Renal pelvis (tissue), 4 donors: Measurements from ENCODE around the gene SH2D3C. TPM values are rescaled to one million over a fixed set of nuclear protein-coding genes. Genes with fewer than 3 reads are reported as not detected.

ENCODE experiments used
- DNase-seq: peaks from one replicate; pipeline ENCODE4 v3.0.0-alpha.2; 2013
- polyA plus RNA-seq, 3 donors: library from polyadenylated mRNA; unstranded; fragments of 120-200 nt; gene quantifications; one replicate each; pipeline ENCODE4 v1.2.1, GENCODE V29; 2013; ENCODE audit not compliant: insufficient read length in 3 of 3

Gene SH2D3C
- polyA plus RNA-seq, 3 donors: 13.4 to 20.4 (median 19.7) TPM

GRCh38 chr9:127703289-127703946, 75.0 kb downstream of the SH2D3C start:
- no peak for DNase-seq

- DNase-seq: no peak
These were observed 77.7 kb downstream of the SH2D3C start for GRCh38 chr9:127700594-127701255.

DNA sequence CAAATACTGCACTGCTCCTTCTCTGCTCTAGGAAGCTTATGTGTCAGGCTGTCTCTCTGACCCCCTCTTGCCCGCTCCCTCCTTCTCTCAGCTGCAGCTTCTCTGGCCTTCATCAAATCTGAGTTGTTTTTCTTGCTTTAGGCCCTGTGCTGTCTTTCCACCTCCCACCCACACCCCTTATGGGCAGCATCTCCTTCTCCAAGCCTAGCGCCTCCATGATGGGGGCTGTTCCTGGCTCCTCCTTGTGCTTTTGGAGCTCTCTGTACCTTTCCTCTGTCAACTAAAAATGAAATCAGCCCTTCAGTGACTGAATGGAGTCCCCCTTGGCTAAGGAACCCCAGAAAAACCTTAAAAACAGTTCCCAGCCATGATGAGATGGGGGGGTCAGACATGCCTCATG, 78.3 kb downstream of the SH2D3C start:
- DNase-seq: no peak

GRCh38 chr9:127698985-127699670, 79.3 kb downstream of the SH2D3C start:
- DNase-seq: peak; percentile 94

GRCh38 chr9:127698386-127698785, 80.1 kb downstream of the SH2D3C start:
- no peak for DNase-seq

DNA sequence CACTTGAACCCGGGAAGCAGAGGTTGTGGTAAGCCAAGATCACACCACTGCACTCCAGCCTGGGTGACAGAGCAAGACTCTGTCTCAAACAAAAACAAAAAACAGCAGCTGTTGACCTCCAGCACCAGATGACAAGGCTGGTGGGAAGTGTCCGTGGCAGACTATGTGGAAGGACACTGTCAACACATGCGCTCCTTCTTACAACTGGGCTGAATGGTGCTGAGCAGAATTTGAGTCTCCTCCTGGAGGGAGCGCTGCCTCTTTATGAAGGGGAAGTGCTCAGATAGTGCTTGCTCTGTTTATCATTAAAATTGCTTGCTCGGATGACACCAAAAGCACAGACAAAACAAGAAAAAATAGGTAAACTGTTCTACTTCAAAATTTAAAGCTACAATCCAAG, 80.9 kb downstream of the SH2D3C start:
- no peak for DNase-seq

DNA sequence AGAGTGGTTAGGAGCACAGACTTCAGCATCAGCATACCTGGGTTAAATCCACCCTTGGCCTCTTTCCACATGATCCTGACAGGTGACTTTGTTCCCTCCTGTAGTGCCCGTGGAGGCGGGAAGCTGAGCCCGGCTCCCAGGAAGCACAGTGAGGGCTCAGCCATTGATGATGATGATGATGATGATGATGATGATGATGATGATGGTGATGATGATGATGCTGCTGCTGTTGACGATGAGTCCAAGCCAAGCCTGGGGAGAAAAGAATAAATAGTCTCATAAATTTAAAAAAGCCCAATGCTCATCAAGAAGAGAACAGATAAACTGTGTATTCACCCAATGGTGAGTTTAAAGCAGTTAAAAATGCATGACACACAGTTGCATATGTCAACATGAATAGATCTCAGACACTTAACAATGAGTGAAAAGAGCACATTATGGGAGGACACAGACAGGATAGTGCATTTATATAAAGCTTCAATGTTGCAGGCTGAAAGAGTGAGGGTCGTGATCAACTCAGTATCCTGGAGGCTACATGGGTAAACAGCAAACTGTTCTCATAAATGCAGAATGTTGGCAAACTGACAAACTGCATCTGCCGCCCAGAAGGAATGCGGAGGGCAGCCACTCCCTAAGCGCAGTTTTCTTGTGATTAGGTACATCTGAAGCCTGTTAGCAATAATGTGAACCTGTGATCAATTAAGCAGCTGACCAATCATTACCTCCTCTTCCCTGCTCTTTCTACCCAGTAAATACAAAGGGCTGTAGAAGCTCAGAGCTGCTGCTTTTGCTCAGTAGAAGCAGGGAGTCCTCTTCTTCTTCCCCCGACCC, 83.4 kb downstream of the SH2D3C start:
- DNase-seq: no peak

DNA sequence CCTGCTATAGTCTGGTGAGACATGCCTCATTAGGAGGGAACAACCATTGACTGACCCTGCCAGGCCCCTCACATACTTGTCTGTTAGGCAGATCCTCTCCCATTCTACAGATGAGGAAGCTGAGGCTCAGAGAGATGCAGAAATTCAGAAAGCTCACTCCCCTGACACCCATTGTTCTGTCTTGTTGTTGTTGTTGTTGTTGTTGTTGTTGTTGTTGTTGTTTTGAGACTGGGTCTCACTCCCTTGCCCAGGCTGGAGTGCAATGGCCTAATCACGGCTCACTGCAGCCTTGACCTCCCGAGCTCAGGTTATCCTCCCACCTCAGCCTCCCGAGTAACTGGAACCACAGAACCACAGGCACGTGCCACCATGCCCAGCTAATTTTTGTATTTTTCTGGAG, 84.8 kb downstream of the SH2D3C start:
- no peak for DNase-seq

DNA sequence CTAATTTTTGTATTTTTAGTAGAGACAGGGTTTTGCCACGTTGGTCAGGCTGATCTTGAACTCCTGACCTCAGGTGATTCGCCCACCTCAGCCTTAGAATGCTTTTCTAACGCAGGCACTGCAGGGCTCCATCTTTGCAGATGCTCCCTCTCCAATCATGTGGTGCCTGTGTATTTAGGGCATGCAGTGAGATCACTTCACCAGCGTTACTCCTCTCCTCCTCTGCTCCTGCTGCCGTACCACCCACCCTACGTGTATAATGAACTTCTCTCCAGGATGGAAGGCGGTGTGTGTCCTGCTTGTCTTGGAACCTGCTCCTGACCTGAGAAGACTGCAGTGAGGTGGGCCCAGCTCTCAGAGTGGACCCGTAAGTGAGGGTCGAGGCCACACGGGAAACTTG, 85.3 kb downstream of the SH2D3C start:
- no peak for DNase-seq

GRCh38 chr9:127692071-127692470, 86.4 kb downstream of the SH2D3C start:
- DNase-seq: no peak

- DNase-seq: no peak
These were observed 87.7 kb downstream of the SH2D3C start for GRCh38 chr9:127690735-127691134.

GRCh38 chr9:127689329-127690000, 89.0 kb downstream of the SH2D3C start:
- DNase-seq: no peak

Other genes with a start within 250 kb of the SH2D3C start
- gene STXBP1, start 166.4 kb downstream of the SH2D3C start, polyA plus RNA-seq: 10 to 100 TPM; 27.7 to 33.4 (median 33.1) TPM
- gene CFAP157, start 71.7 kb downstream of the SH2D3C start, polyA plus RNA-seq: 1 to 10 TPM; 4.6 to 6.6 (median 6.5) TPM
- gene PTRH1, start 63.0 kb downstream of the SH2D3C start, polyA plus RNA-seq: 10 to 100 TPM in 2 of 3 donors, 1 to 10 TPM in 1; 7.8 to 13.5 (median 13.2) TPM
- under 1 TPM; 0.20 to 0.37 (median 0.26) TPM for gene TTC16, start 62.6 kb downstream of the SH2D3C start, polyA plus RNA-seq
- 10 to 100 TPM; 17.6 to 19.8 (median 18.6) TPM for gene TOR2A, start 43.4 kb downstream of the SH2D3C start, polyA plus RNA-seq
- 10 to 100 TPM; 74.6 to 78.2 (median 77.1) TPM for gene CDK9, start 7.4 kb upstream of the SH2D3C start, polyA plus RNA-seq
- gene FPGS, start 24.2 kb upstream of the SH2D3C start, polyA plus RNA-seq: 10 to 100 TPM; 45.4 to 53.4 (median 50.6) TPM
- gene ENG, start 76.0 kb upstream of the SH2D3C start, polyA plus RNA-seq: 10 to 100 TPM; 74.0 to 99.8 (median 89.8) TPM
- 10 to 100 TPM; 44.0 to 46.4 (median 44.7) TPM for gene AK1, start 99.0 kb upstream of the SH2D3C start, polyA plus RNA-seq
- gene ST6GALNAC6, start 120.9 kb upstream of the SH2D3C start, polyA plus RNA-seq: 10 to 100 TPM; 48.1 to 50.6 (median 49.2) TPM
- gene ST6GALNAC4, start 138.4 kb upstream of the SH2D3C start, polyA plus RNA-seq: 10 to 100 TPM; 13.5 to 17.2 (median 16.1) TPM
- gene PIP5KL1, start 152.1 kb upstream of the SH2D3C start, polyA plus RNA-seq: 1 to 10 TPM; 1.9 to 2.9 (median 2.7) TPM
- gene DPM2, start 159.2 kb upstream of the SH2D3C start, polyA plus RNA-seq: 10 to 100 TPM; 38.3 to 43.6 (median 40.8) TPM
- gene EEIG1, start 202.3 kb upstream of the SH2D3C start, polyA plus RNA-seq: 10 to 100 TPM; 38.0 to 51.3 (median 44.6) TPM